GM19240 (cell line): Measurements from ENCODE around the gene NR2F2.
"Not testable (repeated sequence)": the region's sequence is repeated elsewhere in the genome, so short reads cannot be mapped to it uniquely, and the experiment has no call there.

Experiments
- DNase-seq: peaks from one replicate; pipeline ENCODE4 v3.0.0; 2011; ENCODE audit warnings: low spot score; ENCODE audit not compliant: insufficient read length

NR2F2 gene

GRCh38 chr15:96365781-96366525 is 35.5 kb downstream of the NR2F2 start:
- DNase-seq = no peak

DNA sequence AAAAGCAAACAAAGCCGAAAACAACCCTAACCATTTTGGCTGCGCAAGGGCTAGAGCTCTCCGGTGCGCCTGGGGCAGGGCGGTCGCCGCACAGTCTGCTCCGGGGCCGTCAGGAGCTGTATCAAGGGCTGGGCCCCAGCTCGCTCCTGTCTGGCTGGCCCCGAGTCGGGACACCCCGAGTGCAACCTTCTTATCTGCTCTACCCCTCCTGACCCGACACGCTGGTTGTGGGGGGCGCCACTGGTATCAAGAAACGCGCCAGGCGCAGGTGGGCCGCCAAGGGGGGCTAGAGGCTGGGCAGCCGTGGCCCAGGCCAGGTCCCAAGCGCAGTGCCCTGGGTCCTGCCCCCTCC is 36.0 kb downstream of the NR2F2 start:
- no peak for DNase-seq

DNA sequence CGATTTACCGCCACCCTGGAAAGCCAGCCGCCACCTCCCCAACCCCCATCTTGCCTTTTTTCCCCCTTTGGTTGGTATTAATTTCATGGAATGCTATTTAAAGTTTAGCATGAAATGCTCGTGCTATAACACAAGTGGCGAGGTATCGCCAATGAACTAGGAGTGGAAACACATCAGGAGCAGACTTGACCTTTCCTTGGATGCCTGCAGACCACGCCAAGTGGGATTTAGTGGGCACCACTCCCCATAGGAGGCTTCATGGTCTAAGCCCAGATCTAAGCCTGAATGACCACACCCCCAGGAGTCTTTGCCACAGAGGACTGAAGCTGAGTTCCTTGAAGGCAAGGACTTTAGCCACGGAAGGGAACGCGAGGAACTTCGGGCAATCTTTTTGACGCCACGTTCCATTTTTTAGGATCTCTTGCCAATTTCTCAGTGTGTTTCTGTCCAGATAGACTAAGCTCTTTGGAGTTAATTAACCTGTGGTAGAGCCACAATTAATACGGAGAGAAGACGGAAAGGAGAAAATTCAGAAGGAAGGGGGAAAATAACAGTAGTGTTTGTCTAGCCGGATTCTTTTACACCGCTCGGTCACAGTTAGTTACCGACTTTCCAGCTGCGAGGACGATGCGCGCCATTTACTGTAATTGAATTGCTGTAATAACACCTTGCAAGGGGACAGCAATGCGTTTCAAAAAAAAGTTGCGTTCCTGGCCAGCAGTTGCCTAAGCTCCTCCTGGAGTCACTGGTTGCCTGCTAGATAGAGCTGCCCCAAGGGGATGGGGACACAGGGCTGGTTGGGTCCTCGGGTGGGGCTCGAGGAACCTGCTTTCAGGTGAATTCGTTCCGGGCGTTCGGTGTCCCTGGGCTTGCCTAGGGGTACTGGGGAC is 37.1 kb downstream of the NR2F2 start:
- DNase-seq = no peak

DNA sequence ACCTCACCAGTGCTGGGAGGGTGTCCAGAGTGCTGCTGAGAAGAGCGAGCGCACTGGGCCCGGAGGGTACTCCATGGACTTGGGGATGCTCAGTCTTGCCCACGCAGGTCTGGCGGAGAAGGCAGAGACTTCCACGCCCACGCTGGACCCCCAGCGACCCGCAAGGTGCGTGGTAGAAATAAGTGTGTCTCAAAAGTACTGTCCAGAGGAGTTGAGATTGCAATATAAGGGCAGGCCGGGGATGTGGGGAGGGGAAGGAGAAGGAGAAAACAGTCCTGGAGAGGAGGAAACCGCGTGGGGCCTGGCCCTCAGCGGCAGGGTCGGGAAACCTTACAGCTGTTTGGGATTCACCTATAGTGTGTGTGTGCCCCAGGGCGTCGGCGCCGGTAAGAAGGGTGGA is 38.9 kb downstream of the NR2F2 start:
- DNase-seq = no peak

- DNase-seq = no peak
These were observed 39.5 kb downstream of the NR2F2 start for GRCh38 chr15:96369825-96370621.

GRCh38 chr15:96372554-96372953 is 42.1 kb downstream of the NR2F2 start:
- no peak for DNase-seq

- DNase-seq = no peak
These were observed 44.0 kb downstream of the NR2F2 start for GRCh38 chr15:96374499-96374898.

- not testable (repeated sequence) for DNase-seq
These were observed 49.1 kb downstream of the NR2F2 start for GRCh38 chr15:96379592-96379991.

DNA sequence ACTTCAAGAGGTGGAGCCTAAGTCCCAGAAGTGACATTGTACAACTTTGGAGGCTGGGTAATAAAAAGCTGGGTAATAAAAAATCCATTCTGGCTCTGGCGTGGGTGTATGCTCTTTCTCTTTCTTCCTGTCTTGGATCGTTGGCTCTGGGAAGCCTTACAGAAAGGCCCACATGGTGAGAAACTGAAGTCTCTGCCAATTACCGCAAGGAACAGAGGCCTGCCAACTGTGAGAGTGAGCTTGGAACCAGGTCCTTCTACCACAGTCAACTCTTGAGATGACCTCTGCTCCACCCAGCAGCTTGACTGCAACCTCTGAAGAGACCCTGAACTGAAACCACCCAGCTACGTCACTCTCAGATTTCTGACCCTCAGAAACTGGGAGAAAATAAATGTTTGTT is 51.0 kb downstream of the NR2F2 start:
- DNase-seq = no peak

DNA sequence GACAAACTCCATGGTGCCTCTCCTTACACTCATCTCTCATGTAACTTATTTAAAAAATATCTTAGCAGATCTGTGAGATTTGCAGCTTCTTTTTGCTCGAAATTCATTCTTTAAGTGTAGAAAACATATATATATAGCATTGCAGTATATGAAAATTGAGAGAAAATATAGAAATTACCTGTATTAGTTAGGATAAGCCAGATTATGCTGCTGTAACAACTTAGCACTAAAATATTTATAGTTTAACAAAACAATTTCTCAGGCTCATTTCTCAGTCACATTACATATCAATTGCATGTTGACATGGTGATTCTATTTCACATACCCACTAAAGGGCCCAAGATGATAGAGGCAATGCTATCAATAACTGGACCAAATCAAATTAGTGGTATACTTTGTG is 54.7 kb downstream of the NR2F2 start:
- no peak for DNase-seq

GRCh38 chr15:96388673-96389072 is 58.2 kb downstream of the NR2F2 start:
- no peak for DNase-seq
